ENCODE measurements around the gene CPAMD8.

DNA sequence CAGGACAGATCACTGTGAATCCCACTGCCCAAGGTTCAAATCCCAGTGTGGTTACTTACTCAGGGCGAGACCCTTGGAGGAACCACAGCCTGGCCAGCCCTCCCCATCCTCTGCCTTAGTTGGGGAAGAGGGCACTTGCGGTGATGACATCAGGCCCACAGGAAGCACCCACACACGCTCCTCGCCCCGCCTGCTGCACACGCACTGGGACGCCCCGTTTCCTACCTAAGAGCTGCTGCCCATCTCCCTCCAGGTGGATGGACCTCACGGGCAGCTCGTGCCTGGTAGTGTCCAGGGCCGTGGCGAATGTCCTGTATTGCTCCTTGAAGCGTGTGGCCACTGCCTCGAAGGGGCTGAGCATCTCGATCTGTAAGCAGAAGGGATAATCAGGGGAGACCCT, 29.0 kb upstream of the CPAMD8 start:
- TF ChIP-seq, protein P1, sequence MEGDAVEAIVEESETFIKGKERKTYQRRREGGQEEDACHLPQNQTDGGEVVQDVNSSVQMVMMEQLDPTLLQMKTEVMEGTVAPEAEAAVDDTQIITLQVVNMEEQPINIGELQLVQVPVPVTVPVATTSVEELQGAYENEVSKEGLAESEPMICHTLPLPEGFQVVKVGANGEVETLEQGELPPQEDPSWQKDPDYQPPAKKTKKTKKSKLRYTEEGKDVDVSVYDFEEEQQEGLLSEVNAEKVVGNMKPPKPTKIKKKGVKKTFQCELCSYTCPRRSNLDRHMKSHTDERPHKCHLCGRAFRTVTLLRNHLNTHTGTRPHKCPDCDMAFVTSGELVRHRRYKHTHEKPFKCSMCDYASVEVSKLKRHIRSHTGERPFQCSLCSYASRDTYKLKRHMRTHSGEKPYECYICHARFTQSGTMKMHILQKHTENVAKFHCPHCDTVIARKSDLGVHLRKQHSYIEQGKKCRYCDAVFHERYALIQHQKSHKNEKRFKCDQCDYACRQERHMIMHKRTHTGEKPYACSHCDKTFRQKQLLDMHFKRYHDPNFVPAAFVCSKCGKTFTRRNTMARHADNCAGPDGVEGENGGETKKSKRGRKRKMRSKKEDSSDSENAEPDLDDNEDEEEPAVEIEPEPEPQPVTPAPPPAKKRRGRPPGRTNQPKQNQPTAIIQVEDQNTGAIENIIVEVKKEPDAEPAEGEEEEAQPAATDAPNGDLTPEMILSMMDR (IDR thresholded peaks at IDR 0.05): no peak
- no peak for TF ChIP-seq POLR2A (IDR thresholded peaks at IDR 0.05)

Measured in right lobe of liver (tissue), 4 donors.